ENCODE measurements around the gene TMTC1. TPM values are rescaled to one million over a fixed set of nuclear protein-coding genes. Genes with fewer than 3 reads are reported as not detected.

TMTC1 gene
- total and polyA plus RNA-seq, 2 donors, result 5.4 to 9.3 TPM

DNA sequence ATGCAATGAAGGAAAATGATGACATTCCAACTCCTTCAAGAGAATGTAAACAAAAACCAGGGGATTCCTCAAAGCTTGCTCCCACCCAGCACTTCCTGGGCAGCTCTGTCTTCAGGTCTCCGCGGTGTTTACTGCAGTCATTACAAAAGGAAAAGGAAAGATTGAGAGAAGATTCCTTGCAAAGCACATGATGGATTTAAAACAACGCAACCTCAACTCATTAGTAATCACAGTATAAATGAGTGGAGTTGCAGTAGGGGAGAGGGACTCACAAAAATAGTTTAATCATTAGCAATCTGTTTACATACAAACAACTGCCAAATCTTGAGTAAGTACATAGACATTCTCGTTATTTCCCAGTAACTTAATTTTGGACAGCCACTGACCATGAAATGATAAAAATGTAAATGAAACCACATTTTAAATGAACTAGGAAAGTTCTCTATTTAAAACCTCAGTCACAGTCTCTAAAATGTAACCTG lies 236.6 kb downstream of the TMTC1 start:
- Histone ChIP-seq H3K4me3 (ENCODE audit: low read length in 2 of 2) (no peak overlapping the region), H3K27me3 (ENCODE audit: control insufficient read depth in 2 of 2, insufficient read depth in 1 of 2, low read length in 1 of 2) (no peaks in the 10 kb centered on the region), H3K4me1 (ENCODE audit: control insufficient read depth in 2 of 2, insufficient read depth in 2 of 2, low read length in 2 of 2) (no peaks in the 10 kb centered on the region), H3K27ac (ENCODE audit: low read depth in 1 of 2, low read length in 1 of 2) (no peak overlapping the region), H3K36me3 (ENCODE audit: control insufficient read depth in 2 of 2, insufficient read depth in 2 of 2, low read length in 1 of 2) (no peaks in the 10 kb centered on the region), H3K9me3 (ENCODE audit: control insufficient read depth in 2 of 2, insufficient read depth in 1 of 2, low read length in 1 of 2) (no peaks in the 10 kb centered on the region)
- no peak for DNase-seq (ENCODE audit: low read depth in 6 of 9, low spot score in 9 of 9)
- 85% methylated on average over 4 of the region's 4 CpGs for WGBS

DNA sequence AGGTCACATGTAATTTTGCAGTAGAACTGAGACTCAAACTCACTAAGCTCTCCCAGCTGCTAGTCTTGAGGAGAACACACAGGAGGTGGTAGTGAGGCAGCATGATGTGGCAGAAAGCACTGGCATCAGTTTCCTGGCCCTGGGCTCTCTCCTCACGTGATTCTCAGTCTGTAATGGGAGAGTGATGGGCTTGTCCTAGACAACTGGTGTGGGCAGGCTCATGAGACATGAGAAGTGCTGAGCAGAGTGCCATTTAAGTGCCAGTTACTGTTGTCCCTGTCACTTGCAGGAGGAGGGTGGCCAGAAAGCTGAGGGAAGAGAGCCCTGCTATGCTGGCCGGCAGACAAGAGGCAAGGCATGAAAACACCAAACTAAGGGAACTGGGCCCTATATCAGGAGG lies 237.7 kb downstream of the TMTC1 start:
- Histone ChIP-seq H3K4me1 (ENCODE audit: control insufficient read depth in 2 of 2, insufficient read depth in 2 of 2, low read length in 2 of 2) (no peaks in the 10 kb centered on the region), H3K9me3 (ENCODE audit: control insufficient read depth in 2 of 2, insufficient read depth in 1 of 2, low read length in 1 of 2) (no peaks in the 10 kb centered on the region), H3K4me3 (ENCODE audit: low read length in 2 of 2) (no peak overlapping the region), H3K27ac (ENCODE audit: low read depth in 1 of 2, low read length in 1 of 2) (no peak overlapping the region), H3K36me3 (ENCODE audit: control insufficient read depth in 2 of 2, insufficient read depth in 2 of 2, low read length in 1 of 2) (no peaks in the 10 kb centered on the region), H3K27me3 (ENCODE audit: control insufficient read depth in 2 of 2, insufficient read depth in 1 of 2, low read length in 1 of 2) (no peaks in the 10 kb centered on the region)
- no peak for DNase-seq (ENCODE audit: low read depth in 6 of 9, low spot score in 9 of 9)
- WGBS, result 85% methylated on average over 2 of the region's 2 CpGs

DNA sequence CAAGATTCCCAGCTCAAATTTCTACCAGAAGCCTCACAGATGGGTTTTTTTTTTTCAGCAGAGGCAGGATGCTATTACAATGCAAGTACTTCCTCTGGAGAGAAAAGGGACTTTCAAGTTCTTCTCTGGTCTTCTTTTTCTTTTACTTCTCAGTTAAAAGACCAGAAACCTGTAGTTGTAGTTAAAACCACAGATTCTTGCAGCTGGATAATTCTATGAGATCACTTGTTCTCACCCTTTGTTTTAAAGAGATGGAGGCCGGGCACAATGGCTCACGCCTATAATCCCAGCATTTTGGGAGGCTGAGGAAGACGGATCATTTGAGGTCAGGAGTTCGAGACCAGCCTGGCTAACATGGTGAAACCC lies 238.7 kb downstream of the TMTC1 start:
- H3K9me3 ChIP-seq (ENCODE audit: control insufficient read depth in 2 of 2, insufficient read depth in 1 of 2, low read length in 1 of 2), result no peaks in the 10 kb centered on the region
- no peak overlapping the region for H3K27ac ChIP-seq (ENCODE audit: low read depth in 1 of 2, low read length in 1 of 2)
- no peaks in the 10 kb centered on the region for H3K4me1 ChIP-seq (ENCODE audit: control insufficient read depth in 2 of 2, insufficient read depth in 2 of 2, low read length in 2 of 2)
- 91% methylated on average over 4 of the region's 4 CpGs for whole genome bisulfite sequencing
- no peak for DNase-seq (ENCODE audit: low read depth in 6 of 9, low spot score in 9 of 9)
- H3K27me3 ChIP-seq (ENCODE audit: control insufficient read depth in 2 of 2, insufficient read depth in 1 of 2, low read length in 1 of 2), result no peaks in the 10 kb centered on the region
- H3K4me3 ChIP-seq (ENCODE audit: low read length in 2 of 2), result no peak overlapping the region
- H3K36me3 ChIP-seq (ENCODE audit: control insufficient read depth in 2 of 2, insufficient read depth in 2 of 2, low read length in 1 of 2), result no peaks in the 10 kb centered on the region

DNA sequence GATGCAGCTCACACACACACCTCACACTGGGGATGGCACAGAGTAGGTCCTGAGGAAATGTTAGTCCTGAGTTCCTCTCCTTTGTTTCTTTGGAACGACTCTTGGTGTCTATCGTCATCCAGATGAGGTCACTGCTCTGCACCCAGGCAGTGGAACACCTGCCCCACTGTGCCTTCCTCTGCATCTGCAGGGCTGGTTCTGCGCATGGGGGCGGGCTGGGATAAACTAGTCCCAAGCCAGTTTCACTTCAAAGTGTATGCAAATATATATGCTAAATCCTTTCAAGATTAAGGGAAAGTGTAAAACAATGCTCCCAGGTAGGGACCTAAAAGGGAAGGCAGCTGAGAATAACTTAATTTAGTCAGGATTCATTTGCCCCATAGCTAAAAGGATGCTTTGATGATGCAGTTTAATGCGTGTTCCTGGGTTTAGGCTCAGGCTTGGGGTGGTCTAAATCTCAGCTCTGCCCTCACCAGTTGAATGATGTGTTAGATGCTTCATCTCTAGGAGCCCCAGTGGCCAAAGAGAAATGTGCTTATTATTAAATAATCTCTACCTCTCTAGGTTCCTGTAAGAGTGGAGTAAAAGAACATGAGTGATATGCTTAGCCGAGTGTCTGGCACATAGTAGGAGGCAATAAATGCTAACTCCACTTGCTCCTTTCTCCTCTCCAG lies 239.2 kb downstream of the TMTC1 start:
- H3K9me3 ChIP-seq (ENCODE audit: control insufficient read depth in 2 of 2, insufficient read depth in 1 of 2, low read length in 1 of 2), result no peaks in the 10 kb centered on the region
- H3K4me3 ChIP-seq (ENCODE audit: low read length in 2 of 2), result no peak overlapping the region
- no peaks in the 10 kb centered on the region for H3K27me3 ChIP-seq (ENCODE audit: control insufficient read depth in 2 of 2, insufficient read depth in 1 of 2, low read length in 1 of 2)
- DNase-seq (ENCODE audit: low read depth in 6 of 9, low spot score in 9 of 9), result no peak
- H3K36me3 ChIP-seq (ENCODE audit: control insufficient read depth in 2 of 2, insufficient read depth in 2 of 2, low read length in 1 of 2), result no peaks in the 10 kb centered on the region
- H3K4me1 ChIP-seq (ENCODE audit: control insufficient read depth in 2 of 2, insufficient read depth in 2 of 2, low read length in 2 of 2), result no peaks in the 10 kb centered on the region
- no peak overlapping the region for H3K27ac ChIP-seq (ENCODE audit: low read depth in 1 of 2, low read length in 1 of 2)
- 79% methylated on average over 6 of the region's 6 CpGs for WGBS

DNA sequence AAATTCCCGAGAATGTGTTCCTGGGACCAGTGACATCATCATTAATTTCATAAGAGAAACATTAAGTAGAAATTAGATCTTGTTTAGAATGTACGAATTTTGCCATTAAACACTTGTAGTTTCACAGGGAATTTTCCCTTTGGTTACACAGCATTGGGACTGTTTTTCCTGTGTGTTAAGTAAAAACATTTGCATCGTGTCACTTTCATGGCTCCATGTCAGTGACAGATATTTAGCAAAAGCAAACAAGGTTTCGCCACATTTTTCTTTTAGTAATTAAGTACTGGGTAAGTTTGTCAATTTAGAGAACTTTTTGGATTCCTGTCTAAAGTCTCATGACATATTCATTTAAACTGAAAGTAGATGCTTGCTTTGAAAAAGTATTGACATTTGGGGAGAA lies 240.7 kb downstream of the TMTC1 start:
- no peak overlapping the region for H3K27ac ChIP-seq (ENCODE audit: low read depth in 1 of 2, low read length in 1 of 2)

DNA sequence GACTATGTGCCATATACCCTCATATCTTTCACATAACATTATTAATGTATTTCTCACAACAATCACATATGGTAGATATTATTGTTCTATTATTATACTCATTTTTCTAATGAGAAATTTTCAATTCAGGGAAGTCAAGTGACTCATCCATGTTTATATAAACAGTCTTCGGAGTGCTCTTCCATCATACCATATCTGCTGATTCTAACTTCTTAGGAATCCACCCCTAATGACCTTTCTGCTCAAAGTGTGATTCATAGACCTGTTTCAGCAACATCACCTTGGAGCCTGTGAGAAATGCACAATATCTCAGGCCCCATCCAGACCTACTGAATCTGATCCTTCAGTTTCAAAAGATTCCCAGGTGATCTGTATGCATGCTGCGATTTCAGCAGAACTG lies 246.4 kb downstream of the TMTC1 start:
- 91% methylated on average over 2 of the region's 2 CpGs for WGBS

More for the DNA sequence above, 240.7 kb downstream of the TMTC1 start:
- Histone ChIP-seq H3K9me3 (ENCODE audit: control insufficient read depth in 2 of 2, insufficient read depth in 1 of 2, low read length in 1 of 2) (no peaks in the 10 kb centered on the region), H3K27me3 (ENCODE audit: control insufficient read depth in 2 of 2, insufficient read depth in 1 of 2, low read length in 1 of 2) (no peaks in the 10 kb centered on the region), H3K4me1 (ENCODE audit: control insufficient read depth in 2 of 2, insufficient read depth in 2 of 2, low read length in 2 of 2) (no peaks in the 10 kb centered on the region), H3K36me3 (ENCODE audit: control insufficient read depth in 2 of 2, insufficient read depth in 2 of 2, low read length in 1 of 2) (no peaks in the 10 kb centered on the region), H3K4me3 (ENCODE audit: low read length in 2 of 2) (no peak overlapping the region)
- no peak for DNase-seq (ENCODE audit: low read depth in 6 of 9, low spot score in 9 of 9)
- 87% methylated on average over 4 of the region's 4 CpGs for WGBS

DNA sequence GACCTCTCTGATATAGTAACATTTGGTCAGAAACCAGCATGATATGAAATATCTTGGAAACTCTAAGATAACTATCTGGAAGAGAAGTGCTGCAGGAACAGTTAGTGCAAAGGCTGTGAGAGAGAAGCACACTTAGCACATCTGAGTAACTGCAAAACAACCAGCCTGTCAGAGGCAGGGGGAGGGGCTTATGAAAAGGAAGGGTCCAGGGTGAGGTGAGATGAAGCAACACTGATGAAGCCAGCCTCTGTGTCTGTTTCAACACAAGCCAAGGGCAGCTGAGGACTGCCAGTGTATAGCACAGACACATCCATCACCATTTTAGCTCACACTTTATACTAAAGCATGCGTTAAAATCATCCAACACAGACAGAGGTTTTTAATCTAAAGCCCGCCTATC lies 248.8 kb downstream of the TMTC1 start:
- Histone ChIP-seq H3K9me3 (ENCODE audit: control insufficient read depth in 2 of 2, insufficient read depth in 1 of 2, low read length in 1 of 2) (no peaks in the 10 kb centered on the region), H3K27ac (ENCODE audit: low read depth in 1 of 2, low read length in 1 of 2) (no peak overlapping the region), H3K36me3 (ENCODE audit: control insufficient read depth in 2 of 2, insufficient read depth in 2 of 2, low read length in 1 of 2) (no peaks in the 10 kb centered on the region), H3K4me1 (ENCODE audit: control insufficient read depth in 2 of 2, insufficient read depth in 2 of 2, low read length in 2 of 2) (no peaks in the 10 kb centered on the region), H3K27me3 (ENCODE audit: control insufficient read depth in 2 of 2, insufficient read depth in 1 of 2, low read length in 1 of 2) (no peaks in the 10 kb centered on the region), H3K4me3 (ENCODE audit: low read length in 2 of 2) (no peak overlapping the region)
- WGBS, result 97% methylated on average over 2 of the region's 2 CpGs
- DNase-seq (ENCODE audit: low read depth in 6 of 9, low spot score in 9 of 9), result no peak

More for the DNA sequence above, 246.4 kb downstream of the TMTC1 start:
- H3K27ac ChIP-seq (ENCODE audit: low read depth in 1 of 2, low read length in 1 of 2), result no peak overlapping the region
- H3K27me3 ChIP-seq (ENCODE audit: control insufficient read depth in 2 of 2, insufficient read depth in 1 of 2, low read length in 1 of 2), result no peaks in the 10 kb centered on the region
- no peaks in the 10 kb centered on the region for H3K4me1 ChIP-seq (ENCODE audit: control insufficient read depth in 2 of 2, insufficient read depth in 2 of 2, low read length in 2 of 2)
- no peak overlapping the region for H3K4me3 ChIP-seq (ENCODE audit: low read length in 2 of 2)
- no peaks in the 10 kb centered on the region for H3K9me3 ChIP-seq (ENCODE audit: control insufficient read depth in 2 of 2, insufficient read depth in 1 of 2, low read length in 1 of 2)
- no peak for DNase-seq (ENCODE audit: low read depth in 6 of 9, low spot score in 9 of 9)
- no peaks in the 10 kb centered on the region for H3K36me3 ChIP-seq (ENCODE audit: control insufficient read depth in 2 of 2, insufficient read depth in 2 of 2, low read length in 1 of 2)

DNA sequence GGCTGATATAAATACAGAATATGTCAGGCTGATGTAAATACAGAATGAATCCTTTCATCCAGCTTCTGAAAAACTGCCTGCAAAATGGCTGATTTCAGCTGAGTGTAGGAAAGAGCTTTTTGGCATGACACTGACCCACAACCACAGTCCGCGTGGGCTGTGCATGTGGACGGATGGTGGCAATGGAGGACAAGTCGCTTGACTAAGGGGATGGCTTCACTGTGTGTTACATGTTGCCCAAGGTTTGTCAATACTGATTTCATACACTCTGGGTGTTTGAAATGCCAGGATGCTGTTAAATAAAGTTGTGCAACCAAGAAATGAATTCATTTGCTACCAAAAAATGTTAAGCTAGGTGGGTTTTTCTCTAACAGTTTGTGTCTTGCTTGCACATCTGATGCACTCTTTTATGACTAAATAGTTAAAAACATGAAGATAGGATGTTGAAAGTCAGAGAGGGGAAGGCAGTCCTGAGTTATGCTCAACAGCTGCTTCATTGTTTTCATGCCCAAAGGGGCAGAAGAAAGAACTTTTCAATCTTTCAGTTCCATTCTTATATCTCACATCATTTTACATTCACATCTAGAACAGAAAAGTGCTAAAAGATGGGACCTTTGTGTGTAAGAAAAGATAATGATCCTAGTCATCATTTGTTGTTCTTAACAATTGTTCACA lies 249.8 kb downstream of the TMTC1 start:
- Histone ChIP-seq H3K27me3 (ENCODE audit: control insufficient read depth in 2 of 2, insufficient read depth in 1 of 2, low read length in 1 of 2) (no peaks in the 10 kb centered on the region), H3K9me3 (ENCODE audit: control insufficient read depth in 2 of 2, insufficient read depth in 1 of 2, low read length in 1 of 2) (no peaks in the 10 kb centered on the region), H3K36me3 (ENCODE audit: control insufficient read depth in 2 of 2, insufficient read depth in 2 of 2, low read length in 1 of 2) (no peaks in the 10 kb centered on the region), H3K4me3 (ENCODE audit: low read length in 2 of 2) (no peak overlapping the region), H3K4me1 (ENCODE audit: control insufficient read depth in 2 of 2, insufficient read depth in 2 of 2, low read length in 2 of 2) (no peaks in the 10 kb centered on the region), H3K27ac (ENCODE audit: low read depth in 1 of 2, low read length in 1 of 2) (no peak overlapping the region)
- no peak for DNase-seq (ENCODE audit: low read depth in 6 of 9, low spot score in 9 of 9)
- WGBS, result 72% methylated on average over 4 of the region's 4 CpGs

DNA sequence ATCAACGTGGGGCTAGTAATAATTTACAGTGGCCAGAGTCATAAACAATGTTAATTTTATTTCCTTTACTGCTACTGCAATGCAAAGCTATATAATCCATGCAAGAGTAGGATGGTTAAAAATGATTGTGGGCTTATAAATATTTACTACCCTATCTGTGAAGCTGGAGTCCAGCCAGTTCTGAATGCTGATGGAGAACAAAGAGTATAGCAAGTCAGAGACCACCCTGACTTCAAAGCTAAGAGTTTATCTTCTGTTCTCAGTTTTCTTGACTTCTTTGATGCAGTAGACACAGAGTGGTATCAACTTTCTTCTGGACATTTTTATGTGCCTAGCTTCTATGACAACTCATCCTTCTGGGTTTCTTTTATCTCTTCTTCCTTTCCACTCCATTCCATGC lies 252.3 kb downstream of the TMTC1 start:
- 76% methylated on average over 1 of the region's 1 CpG for WGBS

More for the DNA sequence above, 252.3 kb downstream of the TMTC1 start:
- Histone ChIP-seq H3K27me3 (ENCODE audit: control insufficient read depth in 2 of 2, insufficient read depth in 1 of 2, low read length in 1 of 2) (no peaks in the 10 kb centered on the region), H3K9me3 (ENCODE audit: control insufficient read depth in 2 of 2, insufficient read depth in 1 of 2, low read length in 1 of 2) (no peaks in the 10 kb centered on the region), H3K4me3 (ENCODE audit: low read length in 2 of 2) (no peak overlapping the region), H3K4me1 (ENCODE audit: control insufficient read depth in 2 of 2, insufficient read depth in 2 of 2, low read length in 2 of 2) (no peaks in the 10 kb centered on the region), H3K27ac (ENCODE audit: low read depth in 1 of 2, low read length in 1 of 2) (no peak overlapping the region), H3K36me3 (ENCODE audit: control insufficient read depth in 2 of 2, insufficient read depth in 2 of 2, low read length in 1 of 2) (no peaks in the 10 kb centered on the region)
- DNase-seq (ENCODE audit: low read depth in 6 of 9, low spot score in 9 of 9), result no peak
